SU-DHL-6 (cell line): ENCODE measurements around the gene CTNNA2.

Source experiments
- H2AFZ ChIP-seq: fragments of 200-600 bp; sonication (generic); 2 replicates; pipeline ENCODE4 v1.6.1; 2014; ENCODE audit warnings: low read depth, mild to moderate bottlenecking, moderate library complexity, mixed read lengths, antibody characterized with exemption, low read length; ENCODE audit not compliant: severe bottlenecking
- H3F3A ChIP-seq: fragments of 200-600 bp; shearing (Covaris generic); 2 replicates; pipeline ENCODE4 v1.6.0; 2016; ENCODE audit warnings: antibody characterized with exemption, mild to moderate bottlenecking; ENCODE audit not compliant: insufficient read depth
- H3K27ac ChIP-seq: fragments of 200-600 bp; sonication (generic); 2 replicates; pipeline ENCODE4 v1.5.1; 2016; ENCODE audit warnings: low read depth, mild to moderate bottlenecking, low read length, moderate library complexity, mixed read lengths
- H3K27me3 ChIP-seq: fragments of 200-600 bp; sonication (generic), shearing (Covaris generic); 2 replicates; pipeline ENCODE4 v1.6.0; 2014; ENCODE audit warnings: mild to moderate bottlenecking, low read length
- H3K36me3 ChIP-seq: fragments of 200-600 bp; sonication (generic); 2 replicates; pipeline ENCODE4 v1.6.1; 2014; ENCODE audit warnings: mild to moderate bottlenecking, low read length, mixed read lengths
- H3K4me2 ChIP-seq: fragments of 300-600, 200-600 bp; shearing (Covaris generic), sonication (generic); 2 replicates; pipeline ENCODE4 v1.6.0; 2014; ENCODE audit warnings: low read length, low read depth, mild to moderate bottlenecking; ENCODE audit not compliant: poor library complexity, severe bottlenecking
- H3K4me3 ChIP-seq: fragments of 200-600 bp; sonication (generic); 2 replicates; pipeline ENCODE4 v1.5.1; 2014; ENCODE audit warnings: antibody characterized with exemption, low read length, mild to moderate bottlenecking, mixed read lengths; ENCODE audit not compliant: insufficient read depth, poor library complexity, severe bottlenecking
- H3K79me2 ChIP-seq: fragments of 200-600 bp; sonication (generic); 2 replicates; pipeline ENCODE4 v1.6.1; 2014; ENCODE audit warnings: mild to moderate bottlenecking, low read length, moderate library complexity; ENCODE audit not compliant: insufficient read depth
- H3K9ac ChIP-seq: fragments of 200-600 bp; sonication (generic); 2 replicates; pipeline ENCODE4 v1.7.0; 2014; ENCODE audit warnings: mild to moderate bottlenecking, low read length
- H3K9me2 ChIP-seq: fragments of 200-600 bp; sonication (generic); replicated peaks from 2 replicates; pipeline ENCODE4 v1.6.1; 2014; ENCODE audit warnings: low read length; ENCODE audit not compliant: insufficient read depth
- H3K9me3 ChIP-seq: fragments of 200-600 bp; sonication (generic); 2 replicates; pipeline ENCODE4 v1.6.1; 2014; ENCODE audit warnings: low read length, mixed read lengths; ENCODE audit not compliant: insufficient read depth
- H4K20me1 ChIP-seq: fragments of 200-600 bp; sonication (generic); 2 replicates; pipeline ENCODE4 v1.6.1; 2014; ENCODE audit warnings: low read depth, mild to moderate bottlenecking, antibody characterized with exemption, low read length, moderate library complexity, mixed read lengths
- EZH2phosphoT487 ChIP-seq: fragments of 200-600 bp; sonication (generic), shearing (Covaris generic); conservative IDR thresholded peaks from 2 replicates; pipeline ENCODE4 v1.6.1; 2018; ENCODE audit warnings: mild to moderate bottlenecking, antibody characterized with exemption, low read length, moderate library complexity, mixed read lengths
- TF ChIP-seq, protein P1 (sequence below): fragments of 200-600 bp; sonication (generic); IDR thresholded peaks from one replicate; pipeline ENCODE4 v1.5.1; 2017; ENCODE audit warnings: antibody characterized with exemption, mild to moderate bottlenecking, low read length, moderate library complexity; ENCODE audit not compliant: insufficient read depth, poor library complexity, severe bottlenecking

The CTNNA2 gene

DNA sequence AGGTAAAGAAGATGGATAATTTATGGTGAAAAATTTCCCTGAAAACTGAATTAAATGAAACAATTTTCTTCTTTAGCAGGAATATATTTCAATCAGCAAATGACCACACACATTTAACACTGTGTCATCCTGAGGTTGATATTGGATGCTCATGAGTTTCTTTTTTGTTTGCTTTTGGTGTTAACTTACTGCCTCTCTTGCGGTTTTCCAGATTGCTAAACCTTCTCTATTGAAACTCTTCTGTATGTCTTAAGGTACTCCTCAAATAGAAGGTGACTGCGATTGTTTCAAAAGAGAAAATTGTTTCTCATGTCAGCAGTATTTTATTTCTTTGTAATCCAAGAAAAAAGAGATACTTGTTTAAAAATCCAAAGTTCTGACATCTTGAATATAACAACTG, 692.6 kb downstream of the CTNNA2 start:
- Histone ChIP-seq H3K9ac (no peak overlapping the region), H3K4me2 (no peak overlapping the region), H3K27me3 (no peaks in the 10 kb centered on the region), H3K9me2 (no peaks in the 10 kb centered on the region), H2AFZ (no peak overlapping the region), H4K20me1 (no peaks in the 10 kb centered on the region), H3K36me3 (no peaks in the 10 kb centered on the region), H3F3A (no peaks in the 10 kb centered on the region), H3K4me3 (no peak overlapping the region), H3K27ac (no peak overlapping the region), H3K79me2 (no peaks in the 10 kb centered on the region), H3K9me3 (no peaks in the 10 kb centered on the region)
- TF ChIP-seq, protein P1, sequence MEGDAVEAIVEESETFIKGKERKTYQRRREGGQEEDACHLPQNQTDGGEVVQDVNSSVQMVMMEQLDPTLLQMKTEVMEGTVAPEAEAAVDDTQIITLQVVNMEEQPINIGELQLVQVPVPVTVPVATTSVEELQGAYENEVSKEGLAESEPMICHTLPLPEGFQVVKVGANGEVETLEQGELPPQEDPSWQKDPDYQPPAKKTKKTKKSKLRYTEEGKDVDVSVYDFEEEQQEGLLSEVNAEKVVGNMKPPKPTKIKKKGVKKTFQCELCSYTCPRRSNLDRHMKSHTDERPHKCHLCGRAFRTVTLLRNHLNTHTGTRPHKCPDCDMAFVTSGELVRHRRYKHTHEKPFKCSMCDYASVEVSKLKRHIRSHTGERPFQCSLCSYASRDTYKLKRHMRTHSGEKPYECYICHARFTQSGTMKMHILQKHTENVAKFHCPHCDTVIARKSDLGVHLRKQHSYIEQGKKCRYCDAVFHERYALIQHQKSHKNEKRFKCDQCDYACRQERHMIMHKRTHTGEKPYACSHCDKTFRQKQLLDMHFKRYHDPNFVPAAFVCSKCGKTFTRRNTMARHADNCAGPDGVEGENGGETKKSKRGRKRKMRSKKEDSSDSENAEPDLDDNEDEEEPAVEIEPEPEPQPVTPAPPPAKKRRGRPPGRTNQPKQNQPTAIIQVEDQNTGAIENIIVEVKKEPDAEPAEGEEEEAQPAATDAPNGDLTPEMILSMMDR = no peak
- no peak for TF ChIP-seq EZH2phosphoT487

GRCh38 chr2:80209458-80209857, 696.6 kb downstream of the CTNNA2 start:
- Histone ChIP-seq H3F3A (no peaks in the 10 kb centered on the region), H3K9me3 (no peaks in the 10 kb centered on the region), H3K27ac (no peak overlapping the region), H3K9me2 (no peaks in the 10 kb centered on the region), H3K36me3 (no peaks in the 10 kb centered on the region), H3K4me3 (no peak overlapping the region), H3K9ac (no peak overlapping the region), H3K4me2 (no peak overlapping the region), H3K27me3 (no peaks in the 10 kb centered on the region), H3K79me2 (no peaks in the 10 kb centered on the region), H4K20me1 (no peaks in the 10 kb centered on the region), H2AFZ (no peak overlapping the region)
- no peak for TF ChIP-seq EZH2phosphoT487
- TF ChIP-seq, protein P1 = no peak

DNA sequence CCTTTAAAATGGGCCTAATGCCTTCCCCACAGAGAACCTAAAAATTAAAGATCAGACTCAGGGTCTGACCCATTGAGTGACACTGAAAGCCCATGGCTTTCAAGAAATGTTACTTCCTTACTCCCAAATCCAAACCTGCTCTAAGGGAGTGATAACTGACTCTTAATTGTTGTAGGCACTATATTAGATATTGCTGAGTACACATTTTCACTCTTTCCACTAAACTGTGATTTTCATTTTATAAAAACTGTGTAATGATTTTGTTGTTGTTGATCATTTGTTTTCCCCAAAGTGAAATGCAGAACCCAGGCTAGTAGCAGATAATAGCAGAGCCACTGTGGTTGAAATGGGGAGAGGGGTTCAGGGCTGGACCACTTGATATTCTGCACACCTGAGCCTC, 704.6 kb downstream of the CTNNA2 start:
- Histone ChIP-seq H3K9me2 (no peaks in the 10 kb centered on the region), H4K20me1 (no peaks in the 10 kb centered on the region), H3K27me3 (no peaks in the 10 kb centered on the region), H2AFZ (no peak overlapping the region), H3K9ac (no peak overlapping the region), H3K36me3 (no peaks in the 10 kb centered on the region), H3K79me2 (no peaks in the 10 kb centered on the region), H3F3A (no peaks in the 10 kb centered on the region), H3K9me3 (no peaks in the 10 kb centered on the region), H3K27ac (no peak overlapping the region), H3K4me2 (no peak overlapping the region), H3K4me3 (no peak overlapping the region)
- no peak for TF ChIP-seq EZH2phosphoT487
- TF ChIP-seq, protein P1 = no peak
